HepG2 (cell line): ENCODE results near the gene DBN1. TPM values are rescaled to one million over a fixed set of nuclear protein-coding genes. Genes with fewer than 3 reads are reported as not detected.

Experiments
- HMGXB3 ChIP-seq: sonication (generic); formaldehyde crosslinking; IDR thresholded peaks from 2 replicates; pipeline ENCODE4 v1.4.0; 2020; ENCODE audit warnings: missing genetic modification reagents, borderline replicate concordance
- PHF20 ChIP-seq: sonication (generic); formaldehyde crosslinking; IDR thresholded peaks from 2 replicates; pipeline ENCODE4 v1.5.0; 2020; ENCODE audit warnings: mild to moderate bottlenecking, missing genetic modification reagents
- PLRG1 ChIP-seq: fragments of 450-650 bp; conservative IDR thresholded peaks from 2 replicates; pipeline ENCODE4 v1.6.1; 2016
- ZNF34 ChIP-seq: sonication (generic); formaldehyde crosslinking; IDR thresholded peaks from 2 replicates; pipeline ENCODE4 v1.4.0; 2020; ENCODE audit warnings: mild to moderate bottlenecking, missing genetic modification reagents, borderline replicate concordance
- ZNF484 ChIP-seq: sonication (generic); formaldehyde crosslinking; IDR thresholded peaks from 2 replicates; pipeline ENCODE4 v1.5.1; 2020; ENCODE audit warnings: mild to moderate bottlenecking, low read depth, missing genetic modification reagents, borderline replicate concordance
- ZNF710 ChIP-seq: sonication (generic); formaldehyde crosslinking; IDR thresholded peaks from 2 replicates; pipeline ENCODE4 v1.5.0; 2020; ENCODE audit warnings: mild to moderate bottlenecking, missing genetic modification reagents, borderline replicate concordance
- ZSCAN12 ChIP-seq: sonication (generic); formaldehyde crosslinking; IDR thresholded peaks from 2 replicates; pipeline ENCODE4 v1.9.0; 2021; ENCODE audit warnings: mild to moderate bottlenecking, missing genetic modification reagents
- ZSCAN25 ChIP-seq: sonication (generic); formaldehyde crosslinking; IDR thresholded peaks from 2 replicates; pipeline ENCODE4 v1.8.0; 2022; ENCODE audit warnings: mild to moderate bottlenecking, missing genetic modification reagents
- polyA plus RNA-seq, 8 experiments: library from polyadenylated mRNA; depleted of rRNA in 3 of 8; stranded (reverse) in 7 of 8; unstranded in 1 of 8; fragments of >200 nt; fragmentation: Illumina TruSeq in 4 of 8; extraction: Trizol in 4 of 8; gene quantifications; 2 replicates each; pipeline versions ENCODE4 v1.2.1 to v1.2.3, GENCODE V29; 2011 to 2016; ENCODE audit warnings: low read depth in 4 of 8, missing spikeins in 1 of 8, mixed read lengths in 1 of 8; ENCODE audit not compliant: insufficient read depth in 1 of 8
- total RNA-seq, 5 experiments: library from RNA; depleted of rRNA; stranded (reverse); fragments of >200 nt; fragmentation: Illumina TruSeq; extraction: Trizol; gene quantifications; 2 replicates each; pipeline ENCODE4 v1.2.3, GENCODE V29; 2016; ENCODE audit warnings: low read depth in 1 of 5
- TF ChIP-seq, protein P1 (sequence below): sonication (generic); formaldehyde crosslinking; IDR thresholded peaks from 2 replicates; pipeline ENCODE4 v1.8.0; 2022; ENCODE audit warnings: mild to moderate bottlenecking, missing genetic modification reagents, borderline replicate concordance
- TF ChIP-seq, protein P2 (sequence below): sonication (generic); formaldehyde crosslinking; IDR thresholded peaks from 2 replicates; pipeline ENCODE4 v1.4.0; 2020; ENCODE audit warnings: missing genetic modification reagents
- TF ChIP-seq, protein P3 (sequence below): IDR thresholded peaks from 2 replicates; pipeline ENCODE4 v1.6.1; 2016; ENCODE audit warnings: mild to moderate bottlenecking

The DBN1 gene
- total and polyA plus RNA-seq, 2 of the 13 experiments (the other 11 are each of a cell fraction or from before 2014, with no cell fraction given): 27.0 to 37.3 TPM

DNA sequence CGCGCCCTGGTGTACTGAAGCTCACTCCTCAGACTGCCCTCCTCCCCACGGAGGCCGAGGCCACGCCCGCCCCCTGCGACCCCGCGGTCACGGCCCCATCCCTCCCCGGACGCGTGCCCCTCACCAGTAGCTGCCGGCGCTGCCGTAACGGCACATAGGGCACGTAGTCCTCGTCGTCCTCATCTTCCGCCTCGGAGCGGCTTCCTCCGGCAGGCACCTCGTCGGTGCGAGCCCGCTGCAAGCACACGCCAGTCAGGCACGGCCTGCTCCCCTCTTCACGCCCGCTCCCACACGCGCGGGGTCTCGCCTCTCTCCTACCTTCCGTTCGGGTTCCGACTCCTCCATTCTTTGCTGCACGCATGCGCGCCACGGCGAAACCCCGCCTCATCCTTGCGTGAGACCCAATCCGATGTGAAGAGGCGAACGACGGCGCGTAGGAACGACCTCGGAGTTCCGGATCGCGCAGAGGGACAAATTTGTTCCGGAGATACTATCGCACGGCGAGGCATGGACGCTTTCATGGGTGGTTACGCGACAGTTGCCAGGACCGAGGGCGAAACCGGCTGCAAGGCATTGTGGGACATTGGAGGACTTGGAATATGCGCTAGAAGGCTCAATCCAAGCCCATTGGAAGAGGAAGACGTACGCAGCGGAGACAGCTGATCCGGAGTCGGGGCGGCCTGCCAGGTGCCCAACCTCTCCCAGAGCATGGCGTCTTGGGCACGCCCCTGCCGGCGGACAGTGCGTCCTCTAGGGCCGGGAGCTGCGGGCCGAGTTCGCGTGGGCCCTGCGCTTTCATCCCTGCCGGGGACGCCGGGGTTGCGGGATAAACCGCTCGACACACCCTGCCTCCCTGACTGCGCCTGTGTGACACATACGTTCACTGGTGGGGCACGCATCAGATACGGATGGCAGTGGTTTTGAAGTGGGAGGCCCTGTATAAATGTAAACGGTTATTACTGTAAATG lies 43.5 kb upstream of the DBN1 start, which contains the start of gene DDX41 (continued):
- TF ChIP-seq, protein P1, sequence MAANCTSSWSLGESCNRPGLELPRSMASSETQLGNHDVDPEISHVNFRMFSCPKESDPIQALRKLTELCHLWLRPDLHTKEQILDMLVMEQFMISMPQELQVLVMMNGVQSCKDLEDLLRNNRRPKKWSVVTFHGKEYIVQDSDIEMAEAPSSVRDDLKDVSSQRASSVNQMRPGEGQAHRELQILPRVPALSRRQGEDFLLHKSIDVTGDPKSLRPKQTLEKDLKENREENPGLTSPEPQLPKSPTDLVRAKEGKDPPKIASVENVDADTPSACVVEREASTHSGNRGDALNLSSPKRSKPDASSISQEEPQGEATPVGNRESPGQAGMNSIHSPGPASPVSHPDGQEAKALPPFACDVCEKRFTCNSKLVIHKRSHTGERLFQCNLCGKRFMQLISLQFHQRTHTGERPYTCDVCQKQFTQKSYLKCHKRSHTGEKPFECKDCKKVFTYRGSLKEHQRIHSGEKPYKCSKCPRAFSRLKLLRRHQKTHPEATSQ: no peak
- TF ChIP-seq PLRG1 (no peak), HMGXB3 (CRISPR knock-in tag) (peak; percentile 84), ZNF710 (CRISPR knock-in tag) (peak; percentile 81; the same call in 1 of the 2 replicates), ZNF34 (CRISPR knock-in tag) (peak; percentile 66; the same call in 1 of the 2 replicates), ZSCAN12 (CRISPR knock-in tag) (no peak), ZSCAN25 (CRISPR knock-in tag) (0 out of 2 replicates have a peak, but pooled peaks have one; percentile 22), PHF20 (CRISPR knock-in tag) (peak; percentile 96), ZNF484 (CRISPR knock-in tag) (no peak; the same call in 1 of the 2 replicates)
- TF ChIP-seq, protein P2, sequence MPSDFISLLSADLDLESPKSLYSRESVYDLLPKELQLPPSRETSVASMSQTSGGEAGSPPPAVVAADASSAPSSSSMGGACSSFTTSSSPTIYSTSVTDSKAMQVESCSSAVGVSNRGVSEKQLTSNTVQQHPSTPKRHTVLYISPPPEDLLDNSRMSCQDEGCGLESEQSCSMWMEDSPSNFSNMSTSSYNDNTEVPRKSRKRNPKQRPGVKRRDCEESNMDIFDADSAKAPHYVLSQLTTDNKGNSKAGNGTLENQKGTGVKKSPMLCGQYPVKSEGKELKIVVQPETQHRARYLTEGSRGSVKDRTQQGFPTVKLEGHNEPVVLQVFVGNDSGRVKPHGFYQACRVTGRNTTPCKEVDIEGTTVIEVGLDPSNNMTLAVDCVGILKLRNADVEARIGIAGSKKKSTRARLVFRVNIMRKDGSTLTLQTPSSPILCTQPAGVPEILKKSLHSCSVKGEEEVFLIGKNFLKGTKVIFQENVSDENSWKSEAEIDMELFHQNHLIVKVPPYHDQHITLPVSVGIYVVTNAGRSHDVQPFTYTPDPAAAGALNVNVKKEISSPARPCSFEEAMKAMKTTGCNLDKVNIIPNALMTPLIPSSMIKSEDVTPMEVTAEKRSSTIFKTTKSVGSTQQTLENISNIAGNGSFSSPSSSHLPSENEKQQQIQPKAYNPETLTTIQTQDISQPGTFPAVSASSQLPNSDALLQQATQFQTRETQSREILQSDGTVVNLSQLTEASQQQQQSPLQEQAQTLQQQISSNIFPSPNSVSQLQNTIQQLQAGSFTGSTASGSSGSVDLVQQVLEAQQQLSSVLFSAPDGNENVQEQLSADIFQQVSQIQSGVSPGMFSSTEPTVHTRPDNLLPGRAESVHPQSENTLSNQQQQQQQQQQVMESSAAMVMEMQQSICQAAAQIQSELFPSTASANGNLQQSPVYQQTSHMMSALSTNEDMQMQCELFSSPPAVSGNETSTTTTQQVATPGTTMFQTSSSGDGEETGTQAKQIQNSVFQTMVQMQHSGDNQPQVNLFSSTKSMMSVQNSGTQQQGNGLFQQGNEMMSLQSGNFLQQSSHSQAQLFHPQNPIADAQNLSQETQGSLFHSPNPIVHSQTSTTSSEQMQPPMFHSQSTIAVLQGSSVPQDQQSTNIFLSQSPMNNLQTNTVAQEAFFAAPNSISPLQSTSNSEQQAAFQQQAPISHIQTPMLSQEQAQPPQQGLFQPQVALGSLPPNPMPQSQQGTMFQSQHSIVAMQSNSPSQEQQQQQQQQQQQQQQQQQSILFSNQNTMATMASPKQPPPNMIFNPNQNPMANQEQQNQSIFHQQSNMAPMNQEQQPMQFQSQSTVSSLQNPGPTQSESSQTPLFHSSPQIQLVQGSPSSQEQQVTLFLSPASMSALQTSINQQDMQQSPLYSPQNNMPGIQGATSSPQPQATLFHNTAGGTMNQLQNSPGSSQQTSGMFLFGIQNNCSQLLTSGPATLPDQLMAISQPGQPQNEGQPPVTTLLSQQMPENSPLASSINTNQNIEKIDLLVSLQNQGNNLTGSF (CRISPR knock-in tag): peak; percentile 63; the same call in 1 of the 2 replicates
- TF ChIP-seq, protein P3, sequence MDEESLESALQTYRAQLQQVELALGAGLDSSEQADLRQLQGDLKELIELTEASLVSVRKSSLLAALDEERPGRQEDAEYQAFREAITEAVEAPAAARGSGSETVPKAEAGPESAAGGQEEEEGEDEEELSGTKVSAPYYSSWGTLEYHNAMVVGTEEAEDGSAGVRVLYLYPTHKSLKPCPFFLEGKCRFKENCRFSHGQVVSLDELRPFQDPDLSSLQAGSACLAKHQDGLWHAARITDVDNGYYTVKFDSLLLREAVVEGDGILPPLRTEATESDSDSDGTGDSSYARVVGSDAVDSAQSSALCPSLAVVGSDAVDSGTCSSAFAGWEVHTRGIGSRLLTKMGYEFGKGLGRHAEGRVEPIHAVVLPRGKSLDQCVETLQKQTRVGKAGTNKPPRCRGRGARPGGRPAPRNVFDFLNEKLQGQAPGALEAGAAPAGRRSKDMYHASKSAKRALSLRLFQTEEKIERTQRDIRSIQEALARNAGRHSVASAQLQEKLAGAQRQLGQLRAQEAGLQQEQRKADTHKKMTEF (CRISPR knock-in tag): peak; percentile 98
